ENCODE results near the gene BIRC6. TPM values are rescaled to one million over a fixed set of nuclear protein-coding genes. Genes with fewer than 3 reads are reported as not detected.

The BIRC6 gene
- polyA plus RNA-seq, 3 donors, result 11.5 to 32.6 (median 12.9) TPM

DNA sequence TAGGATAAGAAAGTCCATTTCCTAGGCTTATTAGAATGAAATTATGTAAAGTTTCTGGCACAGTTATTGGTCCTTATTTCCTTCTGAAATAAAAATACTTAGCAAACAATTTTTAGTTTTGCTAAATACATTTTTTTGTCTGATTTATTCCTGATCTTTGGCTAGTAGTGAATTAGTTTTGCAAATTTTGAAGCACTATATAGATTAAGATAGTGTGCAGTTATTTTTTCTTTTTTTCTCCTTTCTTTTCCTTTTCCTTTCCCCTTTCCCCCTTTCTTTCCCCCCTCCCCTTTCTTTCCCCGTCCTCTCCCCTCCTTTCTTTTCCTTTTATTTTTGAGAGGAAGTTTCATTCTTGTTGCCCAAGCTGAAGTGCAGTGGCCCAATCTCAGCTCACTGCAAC, 59.7 kb downstream of the BIRC6 start:
- Mint-ChIP-seq H3K4me1 (no peaks in the 10 kb centered on the region), H3K27me3 (ENCODE audit: low read depth in 3 of 3) (peaks cover 0 to 2% (median 0%) of the 10 kb centered on the region in 3 donors), H3K27ac (peak overlapping the region in 3 of 7 donors; percentile 40 to 65 (median 63)), H3K4me3 (no peak overlapping the region), H3K36me3 (peaks cover 33 to 68% of the 10 kb centered on the region in 2 donors), H3K9me3 (no peaks in the 10 kb centered on the region)
- Histone ChIP-seq H3K4me1 (ENCODE audit: control insufficient read depth in 1 of 2, insufficient read depth in 2 of 2, low read length in 2 of 2) (no peaks in the 10 kb centered on the region), H3K4me3 (replicated peaks in 1 of 3; ENCODE audit: low read depth in 2 of 3, low read length in 3 of 3) (no peak overlapping the region), H3K27me3 (ENCODE audit: control insufficient read depth in 2 of 2, insufficient read depth in 2 of 2, low read length in 2 of 2) (no peaks in the 10 kb centered on the region), H3K4me2 (replicated peaks; ENCODE audit: extremely low read depth, low read length, poor library complexity, severe bottlenecking) (no peak overlapping the region), H3K79me2 (ENCODE audit: insufficient read depth, low read length) (peaks cover 59% of the 10 kb centered on the region), H3K36me3 (replicated peaks in 1 of 2; ENCODE audit: control insufficient read depth in 1 of 2, insufficient read depth in 2 of 2, low read length in 2 of 2) (peaks cover 37 to 67% of the 10 kb centered on the region in 2 donors), H3K9ac (ENCODE audit: insufficient read depth, low read length, poor library complexity, severe bottlenecking) (no peak overlapping the region), H3K9me3 (replicated peaks in 1 of 2; ENCODE audit: control insufficient read depth in 1 of 2, insufficient read depth in 1 of 2, low read length in 2 of 2) (no peaks in the 10 kb centered on the region), H4K20me1 (ENCODE audit: insufficient read depth, low read length) (peaks cover 57% of the 10 kb centered on the region), H3K27ac (ENCODE audit: low read depth in 1 of 2, low read length in 2 of 2) (no peak overlapping the region), H2AFZ (ENCODE audit: insufficient read depth, low read depth, low read length, poor library complexity, severe bottlenecking) (no peak overlapping the region)
- WGBS (ENCODE audit: insufficient coverage), result no CpG with 5 or more reads among the region's 1 CpG
- no peak for DNase-seq
- TF ChIP-seq, protein P1, sequence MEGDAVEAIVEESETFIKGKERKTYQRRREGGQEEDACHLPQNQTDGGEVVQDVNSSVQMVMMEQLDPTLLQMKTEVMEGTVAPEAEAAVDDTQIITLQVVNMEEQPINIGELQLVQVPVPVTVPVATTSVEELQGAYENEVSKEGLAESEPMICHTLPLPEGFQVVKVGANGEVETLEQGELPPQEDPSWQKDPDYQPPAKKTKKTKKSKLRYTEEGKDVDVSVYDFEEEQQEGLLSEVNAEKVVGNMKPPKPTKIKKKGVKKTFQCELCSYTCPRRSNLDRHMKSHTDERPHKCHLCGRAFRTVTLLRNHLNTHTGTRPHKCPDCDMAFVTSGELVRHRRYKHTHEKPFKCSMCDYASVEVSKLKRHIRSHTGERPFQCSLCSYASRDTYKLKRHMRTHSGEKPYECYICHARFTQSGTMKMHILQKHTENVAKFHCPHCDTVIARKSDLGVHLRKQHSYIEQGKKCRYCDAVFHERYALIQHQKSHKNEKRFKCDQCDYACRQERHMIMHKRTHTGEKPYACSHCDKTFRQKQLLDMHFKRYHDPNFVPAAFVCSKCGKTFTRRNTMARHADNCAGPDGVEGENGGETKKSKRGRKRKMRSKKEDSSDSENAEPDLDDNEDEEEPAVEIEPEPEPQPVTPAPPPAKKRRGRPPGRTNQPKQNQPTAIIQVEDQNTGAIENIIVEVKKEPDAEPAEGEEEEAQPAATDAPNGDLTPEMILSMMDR (IDR thresholded peaks at IDR 0.05), result no peak
- intact Hi-C loops (cut with micrococcal nuclease), result no loop called here

GRCh38 chr2:32417659-32418058, 60.8 kb downstream of the BIRC6 start:
- Histone ChIP-seq H3K27me3 (ENCODE audit: control insufficient read depth in 2 of 2, insufficient read depth in 2 of 2, low read length in 2 of 2) (no peaks in the 10 kb centered on the region), H4K20me1 (ENCODE audit: insufficient read depth, low read length) (peaks cover 68% of the 10 kb centered on the region), H3K4me2 (replicated peaks; ENCODE audit: extremely low read depth, low read length, poor library complexity, severe bottlenecking) (no peak overlapping the region), H3K27ac (ENCODE audit: low read depth in 1 of 2, low read length in 2 of 2) (peak overlapping the region in 1 of 2 donors; percentile 37), H3K4me1 (ENCODE audit: control insufficient read depth in 1 of 2, insufficient read depth in 2 of 2, low read length in 2 of 2) (no peaks in the 10 kb centered on the region), H3K36me3 (replicated peaks in 1 of 2; ENCODE audit: control insufficient read depth in 1 of 2, insufficient read depth in 2 of 2, low read length in 2 of 2) (peaks cover 43 to 57% of the 10 kb centered on the region in 2 donors), H3K9me3 (replicated peaks in 1 of 2; ENCODE audit: control insufficient read depth in 1 of 2, insufficient read depth in 1 of 2, low read length in 2 of 2) (no peaks in the 10 kb centered on the region), H3K9ac (ENCODE audit: insufficient read depth, low read length, poor library complexity, severe bottlenecking) (no peak overlapping the region), H2AFZ (ENCODE audit: insufficient read depth, low read depth, low read length, poor library complexity, severe bottlenecking) (no peak overlapping the region), H3K4me3 (replicated peaks in 1 of 3; ENCODE audit: low read depth in 2 of 3, low read length in 3 of 3) (no peak overlapping the region), H3K79me2 (ENCODE audit: insufficient read depth, low read length) (peaks cover 71% of the 10 kb centered on the region)
- DNase-seq, result no peak
- TF ChIP-seq, protein P1 (IDR thresholded peaks at IDR 0.05), result no peak
- 100% methylated on average over 2 of the region's 10 CpGs for WGBS (ENCODE audit: insufficient coverage)
- H3K27ac Mint-ChIP-seq, result peak overlapping the region in 2 of 7 donors; percentile 22 to 25
- H3K36me3 Mint-ChIP-seq, result peaks cover 31 to 61% of the 10 kb centered on the region in 2 donors
- peaks cover 2% of the 10 kb centered on the region for H3K4me1 Mint-ChIP-seq
- intact Hi-C loops (cut with micrococcal nuclease), result no loop called here
- H3K27me3 Mint-ChIP-seq (ENCODE audit: low read depth in 3 of 3), result no peaks in the 10 kb centered on the region
- no peak overlapping the region for H3K4me3 Mint-ChIP-seq
- no peaks in the 10 kb centered on the region for H3K9me3 Mint-ChIP-seq
